ENCODE data around the gene CRK. TPM values are rescaled to one million over a fixed set of nuclear protein-coding genes. Genes with fewer than 3 reads are reported as not detected.

Gene CRK
- polyA plus RNA-seq, 3 donors, result 15.8 to 62.3 (median 45.5) TPM

- WGBS, 3 donors, result 46 to 60% (median 55%) methylated on average over 5 of the region's 5 CpGs
Observed at GRCh38 chr17:1376061-1376460, 80.0 kb downstream of the CRK start.

GRCh38 chr17:1375615-1376014 lies 80.4 kb downstream of the CRK start:
- no peak overlapping the region for H3K27ac ChIP-seq (ENCODE audit: low read depth, low read length)
- 17 to 35% (median 24%) methylated on average over 2 of the region's 2 CpGs for WGBS, 3 donors

More at GRCh38 chr17:1376061-1376460, 80.0 kb downstream of the CRK start:
- no peak overlapping the region for H3K27ac ChIP-seq (ENCODE audit: low read depth, low read length)

DNA sequence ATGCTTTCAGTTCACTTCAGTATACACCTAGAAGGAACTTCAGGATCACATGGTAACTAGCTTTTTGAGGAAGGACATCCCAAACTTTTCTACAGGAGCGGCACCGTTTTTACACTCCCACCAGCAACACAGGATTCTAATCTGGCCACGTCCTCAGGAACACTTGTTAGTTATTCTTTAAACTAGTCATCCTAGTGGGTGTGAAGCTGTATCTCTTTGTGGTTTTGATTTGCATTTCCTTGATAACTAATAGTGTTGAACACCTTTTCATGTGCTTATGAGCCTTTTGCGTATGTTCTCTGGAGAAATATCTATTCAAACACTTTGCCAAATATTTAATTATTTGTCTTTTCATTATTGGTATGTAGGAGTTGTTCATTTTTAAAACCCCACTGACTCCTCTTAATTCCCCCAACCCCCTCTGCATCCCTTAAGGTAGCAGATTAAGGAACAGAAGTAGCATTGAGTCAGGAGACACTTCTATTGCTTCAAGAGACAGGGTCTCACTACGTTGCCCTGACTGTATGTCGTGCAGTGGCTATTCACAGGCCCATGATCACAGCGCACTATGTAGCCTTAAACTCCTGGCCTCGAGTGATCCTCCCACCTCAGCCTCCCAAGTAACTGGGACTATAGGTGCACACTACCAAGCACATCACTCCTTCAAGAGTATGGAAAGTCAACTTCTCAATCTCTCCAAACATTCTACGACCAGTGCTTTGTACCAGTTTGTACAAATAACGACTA lies 81.4 kb downstream of the CRK start:
- WGBS, 3 donors, result 53 to 67% (median 65%) methylated on average over 10 of the region's 10 CpGs
- H3K27ac ChIP-seq (ENCODE audit: low read depth, low read length), result no peak overlapping the region

DNA sequence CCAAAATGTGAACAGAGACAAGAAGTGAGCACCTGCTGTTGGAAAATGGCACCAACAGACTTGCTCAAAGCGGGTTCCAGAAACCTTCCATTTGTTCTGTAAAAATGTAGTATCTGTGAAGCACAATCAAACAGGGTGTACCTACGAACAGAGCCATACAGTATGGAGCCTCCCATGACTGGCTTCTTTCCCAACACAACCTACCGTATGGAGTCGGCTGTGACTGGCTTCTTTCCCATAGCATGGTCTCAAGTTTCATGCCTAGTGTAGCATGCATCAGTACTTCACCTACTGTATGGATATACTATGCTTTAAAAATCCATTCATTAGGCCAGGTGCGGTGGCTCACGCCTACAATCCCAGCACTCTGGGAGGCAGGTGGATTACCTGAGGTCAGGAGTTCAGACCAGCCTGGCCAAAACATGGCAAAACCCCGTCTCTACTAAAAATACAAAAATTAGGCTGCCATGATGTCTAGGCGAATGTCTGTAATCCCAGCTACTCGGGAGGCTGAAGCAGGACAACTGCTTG lies 82.3 kb downstream of the CRK start:
- WGBS, 3 donors, result 38 to 76% (median 74%) methylated on average over 9 of the region's 9 CpGs
- no peak overlapping the region for H3K27ac ChIP-seq (ENCODE audit: low read depth, low read length)

DNA sequence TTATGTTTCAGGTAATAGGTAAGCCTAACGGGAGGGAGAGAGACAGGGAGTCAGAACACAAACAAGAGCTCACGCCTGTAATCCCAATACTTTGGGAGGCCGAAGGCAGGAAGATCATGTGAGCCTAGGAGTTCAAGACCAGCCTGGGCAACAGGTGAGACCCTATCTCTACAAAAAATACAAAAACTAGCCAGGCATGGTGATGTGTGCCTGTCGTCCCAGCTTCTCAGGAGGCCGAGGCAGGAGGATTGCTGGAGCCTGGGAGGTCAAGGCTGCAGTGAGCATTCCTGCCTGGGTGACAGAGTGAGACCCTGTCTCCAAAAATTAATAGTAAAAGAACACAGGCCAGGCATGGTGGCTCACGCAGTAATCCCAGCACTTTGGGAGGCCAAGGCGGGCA lies 83.4 kb downstream of the CRK start:
- no peak overlapping the region for H3K27ac ChIP-seq (ENCODE audit: low read depth, low read length)
- 80 to 92% (median 90%) methylated on average over 7 of the region's 7 CpGs for WGBS, 3 donors

- 84 to 88% (median 85%) methylated on average over 14 to 17 of the region's 17 CpGs for WGBS, 3 donors
- no peak overlapping the region for H3K27ac ChIP-seq (ENCODE audit: low read depth, low read length)
Observed at GRCh38 chr17:1371893-1372590, 84.0 kb downstream of the CRK start.

Other genes with a start within 250 kb of the CRK start
- not detected for gene BHLHA9, start 185.8 kb downstream of the CRK start, polyA plus RNA-seq
- gene TRARG1, start 176.6 kb downstream of the CRK start, polyA plus RNA-seq, result 100 to 1,000 TPM in 1 of 3 donors, 10 to 100 TPM in 2; 19.8 to 340 (median 85.1) TPM
- 100 to 1,000 TPM; 176 to 479 (median 340) TPM for gene YWHAE, start 56.0 kb downstream of the CRK start, polyA plus RNA-seq
- 100 to 1,000 TPM in 2 of 3 donors, 10 to 100 TPM in 1; 76.1 to 339 (median 135) TPM for gene MYO1C, start 36.5 kb upstream of the CRK start, polyA plus RNA-seq
- 10 to 100 TPM; 21.9 to 88.5 (median 41.5) TPM for gene INPP5K, start 60.4 kb upstream of the CRK start, polyA plus RNA-seq
- 10 to 100 TPM; 14.6 to 33.9 (median 27.2) TPM for gene PITPNA, start 106.6 kb upstream of the CRK start, polyA plus RNA-seq
- gene SLC43A2, start 172.6 kb upstream of the CRK start, polyA plus RNA-seq, result 10 to 100 TPM in 1 of 3 donors, 1 to 10 TPM in 2; 5.7 to 17.0 (median 8.8) TPM
- 10 to 100 TPM in 2 of 3 donors, 1 to 10 TPM in 1; 3.8 to 22.6 (median 19.8) TPM for gene SCARF1, start 189.5 kb upstream of the CRK start, polyA plus RNA-seq
- 10 to 100 TPM; 13.6 to 29.7 (median 24.1) TPM for gene RILP, start 193.6 kb upstream of the CRK start, polyA plus RNA-seq
- gene PRPF8, start 228.6 kb upstream of the CRK start, polyA plus RNA-seq, result 10 to 100 TPM; 52.0 to 86.7 (median 67.5) TPM